Mesothelial cell of epicardium (in vitro differentiated cells): ENCODE results near the gene GMNC. TPM values are rescaled to one million over a fixed set of nuclear protein-coding genes. Genes with fewer than 3 reads are reported as not detected.

Source experiments
- DNase-seq, 2 experiments: peaks; one replicate each; pipeline ENCODE4 v3.0.0; 2021; ENCODE audit warnings: low spot score in 2 of 2; ENCODE audit not compliant: unreplicated experiment in 2 of 2
- H3K27ac Mint-ChIP-seq: 2 replicates; pipeline ENCODE4 v1.8.0; 2021; ENCODE audit warnings: mixed read lengths
- H3K27me3 Mint-ChIP-seq: 2 replicates; pipeline ENCODE4 v1.8.0; 2021; ENCODE audit warnings: low read depth, mixed read lengths
- H3K36me3 Mint-ChIP-seq: 2 replicates; pipeline ENCODE4 v1.8.0; 2021; ENCODE audit warnings: mixed read lengths
- H3K4me1 Mint-ChIP-seq: 2 replicates; pipeline ENCODE4 v1.8.0; 2021; ENCODE audit warnings: mixed read lengths
- H3K4me3 Mint-ChIP-seq: 2 replicates; pipeline ENCODE4 v1.8.0; 2021; ENCODE audit warnings: mild to moderate bottlenecking, moderate library complexity, mixed read lengths
- H3K9me3 Mint-ChIP-seq: 2 replicates; pipeline ENCODE4 v1.8.0; 2021; ENCODE audit warnings: mixed read lengths
- total RNA-seq: library from RNA; stranded (reverse); gene quantifications from 3 replicates; pipeline ENCODE4 v1.2.1, GENCODE V29; 2021
- TF ChIP-seq, protein P1 (sequence below): fragments of 200-600 bp; sonication (generic); IDR thresholded peaks from one replicate; pipeline ENCODE4 v1.5.0; 2021; ENCODE audit warnings: antibody characterized with exemption; ENCODE audit not compliant: unreplicated experiment

Gene GMNC, protein sequence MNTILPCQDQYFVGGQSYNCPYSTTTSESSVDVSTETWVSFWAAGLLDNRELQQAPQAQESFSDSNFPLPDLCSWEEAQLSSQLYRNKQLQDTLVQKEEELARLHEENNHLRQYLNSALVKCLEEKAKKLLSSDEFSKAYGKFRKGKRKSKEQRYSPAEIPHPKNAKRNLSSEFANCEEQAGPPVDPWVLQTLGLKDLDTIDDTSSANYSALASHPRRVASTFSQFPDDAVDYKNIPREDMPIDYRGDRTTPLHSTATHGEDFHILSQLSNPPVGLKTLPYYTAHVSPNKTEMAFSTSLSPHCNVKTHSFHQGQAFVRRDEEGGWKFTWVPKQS
- 0.38 to 0.60 TPM (median 0.51 TPM) in 3 replicates for total RNA-seq

DNA sequence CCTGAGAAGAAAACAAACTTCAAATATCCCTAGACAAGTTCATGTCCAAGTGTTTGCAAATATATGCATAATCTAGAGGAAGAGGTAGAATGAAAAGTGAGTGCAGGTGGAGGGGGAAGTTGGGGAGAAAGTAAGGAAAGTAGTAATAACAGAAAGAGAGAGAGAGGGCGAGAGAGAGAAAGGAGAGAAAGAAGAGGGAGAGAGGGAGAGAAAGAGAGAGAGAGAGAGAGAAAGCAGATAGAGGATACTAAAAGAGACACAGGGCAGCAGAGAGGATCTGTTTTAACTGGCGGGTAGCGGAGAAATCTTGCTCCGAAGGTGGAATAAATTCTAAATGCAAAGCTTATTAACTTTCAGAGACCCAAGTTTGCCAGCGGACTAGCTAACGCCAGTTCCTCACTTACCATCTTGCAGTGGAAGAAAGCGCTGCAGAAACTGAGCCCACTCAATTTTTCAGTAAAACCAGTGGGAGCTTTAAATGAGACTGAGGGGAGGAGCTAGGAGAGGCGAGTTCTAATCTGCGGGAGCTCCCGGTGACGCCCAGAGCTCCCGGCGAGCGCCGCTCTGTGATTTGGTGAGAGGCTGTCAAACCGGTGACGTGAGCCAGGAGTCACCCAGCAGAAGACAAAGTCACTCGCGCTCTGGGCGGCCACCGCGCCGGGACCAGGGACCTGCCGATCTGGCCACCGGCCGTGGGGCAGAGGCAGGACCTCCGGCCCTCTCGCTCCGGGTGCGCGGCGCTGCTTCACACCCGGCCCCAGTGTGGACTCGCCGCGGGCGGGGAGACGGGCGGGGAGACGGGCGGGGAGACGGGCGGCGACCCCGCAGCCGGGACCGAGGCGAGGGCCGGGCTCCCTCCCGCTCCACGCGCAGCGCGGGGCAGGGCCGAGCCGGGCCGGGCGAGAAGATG lies at the start of gene GMNC:
Gene GMNC (minus strand): TSS at position 486 of the 910 bp plus-strand sequence. CDS start 79 bp downstream, at position 407.
- H3K27ac Mint-ChIP-seq: no peak within 1 kb of the TSS
- H3K36me3 Mint-ChIP-seq: no peaks in the 10 kb centered on the region
- peaks cover 64% of the 10 kb centered on the region for H3K27me3 Mint-ChIP-seq
- H3K9me3 Mint-ChIP-seq: no peaks in the 10 kb centered on the region
- H3K4me1 Mint-ChIP-seq: peaks cover 16% of the 10 kb centered on the region
- H3K4me3 Mint-ChIP-seq: peak within 1 kb of the TSS; percentile 72
- TF ChIP-seq, protein P1, sequence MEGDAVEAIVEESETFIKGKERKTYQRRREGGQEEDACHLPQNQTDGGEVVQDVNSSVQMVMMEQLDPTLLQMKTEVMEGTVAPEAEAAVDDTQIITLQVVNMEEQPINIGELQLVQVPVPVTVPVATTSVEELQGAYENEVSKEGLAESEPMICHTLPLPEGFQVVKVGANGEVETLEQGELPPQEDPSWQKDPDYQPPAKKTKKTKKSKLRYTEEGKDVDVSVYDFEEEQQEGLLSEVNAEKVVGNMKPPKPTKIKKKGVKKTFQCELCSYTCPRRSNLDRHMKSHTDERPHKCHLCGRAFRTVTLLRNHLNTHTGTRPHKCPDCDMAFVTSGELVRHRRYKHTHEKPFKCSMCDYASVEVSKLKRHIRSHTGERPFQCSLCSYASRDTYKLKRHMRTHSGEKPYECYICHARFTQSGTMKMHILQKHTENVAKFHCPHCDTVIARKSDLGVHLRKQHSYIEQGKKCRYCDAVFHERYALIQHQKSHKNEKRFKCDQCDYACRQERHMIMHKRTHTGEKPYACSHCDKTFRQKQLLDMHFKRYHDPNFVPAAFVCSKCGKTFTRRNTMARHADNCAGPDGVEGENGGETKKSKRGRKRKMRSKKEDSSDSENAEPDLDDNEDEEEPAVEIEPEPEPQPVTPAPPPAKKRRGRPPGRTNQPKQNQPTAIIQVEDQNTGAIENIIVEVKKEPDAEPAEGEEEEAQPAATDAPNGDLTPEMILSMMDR: no peak
- peak; percentile 30 to 62 for DNase-seq

DNA sequence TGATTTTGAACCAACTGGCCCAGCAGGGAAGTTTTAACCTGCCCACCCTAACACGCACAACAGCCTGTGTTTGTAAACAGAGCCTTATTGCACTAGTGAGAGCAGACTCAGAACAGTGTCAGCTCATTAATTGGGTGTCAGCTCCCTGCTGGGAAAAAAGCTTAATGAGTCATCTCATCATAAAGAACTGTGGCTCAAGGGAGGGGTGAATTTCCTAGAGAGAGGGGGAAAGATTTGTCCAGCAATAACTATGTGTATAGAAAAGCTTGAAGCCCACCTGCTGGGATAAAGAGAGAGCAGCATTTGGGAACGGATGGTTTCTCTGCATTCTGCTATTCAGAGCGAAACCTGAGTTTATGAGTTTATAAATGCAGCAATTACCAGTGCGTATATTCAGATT lies 48.9 kb upstream of the GMNC start:
- H3K4me3 Mint-ChIP-seq: no peak overlapping the region
- peaks cover 28% of the 10 kb centered on the region for H3K27me3 Mint-ChIP-seq
- no peak overlapping the region for H3K27ac Mint-ChIP-seq
- H3K36me3 Mint-ChIP-seq: no peaks in the 10 kb centered on the region
- DNase-seq: no peak
- H3K4me1 Mint-ChIP-seq: no peaks in the 10 kb centered on the region
- peaks cover 6% of the 10 kb centered on the region for H3K9me3 Mint-ChIP-seq
- TF ChIP-seq, protein P1: no peak

DNA sequence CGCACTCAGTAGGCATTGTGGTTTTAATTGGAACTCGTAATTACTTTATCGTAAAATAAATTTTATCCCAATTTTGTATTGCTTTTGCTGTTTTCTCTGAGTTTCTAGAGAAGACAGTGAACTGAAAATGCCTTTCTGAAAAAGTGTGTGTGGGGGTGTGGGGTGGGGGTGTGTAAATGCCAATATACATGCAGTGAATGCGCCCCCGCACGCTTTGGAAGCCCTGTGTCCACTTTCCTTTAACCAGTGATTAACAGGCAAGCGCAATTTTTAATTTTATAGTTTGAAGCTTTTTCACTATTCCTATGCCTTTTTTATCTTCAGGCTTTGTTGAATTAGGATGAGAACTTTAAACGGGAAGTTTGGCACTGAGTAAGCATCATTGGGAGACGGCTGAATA lies 47.4 kb upstream of the GMNC start:
- H3K27me3 Mint-ChIP-seq: peaks cover 19% of the 10 kb centered on the region
- no peak for DNase-seq
- no peaks in the 10 kb centered on the region for H3K4me1 Mint-ChIP-seq
- TF ChIP-seq, protein P1: no peak
- no peaks in the 10 kb centered on the region for H3K36me3 Mint-ChIP-seq
- no peak overlapping the region for H3K27ac Mint-ChIP-seq
- peaks cover 13% of the 10 kb centered on the region for H3K9me3 Mint-ChIP-seq
- H3K4me3 Mint-ChIP-seq: no peak overlapping the region

DNA sequence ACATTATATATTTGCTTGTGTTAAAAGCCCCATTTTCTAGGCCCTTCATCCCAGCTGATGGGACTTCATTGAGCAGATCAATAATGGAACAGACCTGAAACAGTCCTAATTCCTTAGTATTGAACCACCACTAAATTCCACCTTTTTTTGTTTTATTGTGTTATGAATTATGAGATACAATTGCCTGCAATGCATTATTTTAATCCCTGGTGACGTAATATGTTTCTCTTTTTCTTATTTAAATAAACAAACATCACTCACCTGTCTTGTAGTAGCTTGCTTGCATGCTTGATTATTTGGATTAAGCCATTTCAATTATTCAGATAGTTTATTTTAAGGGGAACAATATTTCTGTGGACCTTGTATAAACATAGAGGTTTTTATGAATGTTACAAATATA lies 40.7 kb upstream of the GMNC start:
- Mint-ChIP-seq H3K9me3 (peaks cover 47% of the 10 kb centered on the region), H3K36me3 (no peaks in the 10 kb centered on the region), H3K27me3 (peaks cover 2% of the 10 kb centered on the region), H3K4me1 (no peaks in the 10 kb centered on the region), H3K27ac (no peak overlapping the region), H3K4me3 (no peak overlapping the region)
- DNase-seq: no peak
- TF ChIP-seq, protein P1: no peak

DNA sequence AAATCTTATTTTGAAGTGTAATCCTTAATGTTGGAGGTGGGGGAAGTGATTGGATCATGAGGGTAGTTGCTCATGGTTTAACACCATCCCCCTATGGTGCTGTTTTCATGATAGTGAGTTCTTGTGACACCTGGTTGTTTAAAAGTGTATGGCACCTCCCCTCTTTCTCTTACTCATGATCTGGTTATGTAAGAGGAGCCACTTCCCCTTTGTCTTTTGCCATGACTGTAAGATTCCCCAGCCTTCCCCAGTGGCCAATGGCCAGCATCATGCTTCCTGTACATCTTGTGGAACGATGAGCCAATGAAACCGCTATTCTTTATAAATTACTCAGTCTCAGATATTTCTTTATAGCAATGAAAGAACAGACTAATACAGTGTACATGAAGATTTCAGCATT lies 39.8 kb upstream of the GMNC start:
- Mint-ChIP-seq H3K4me1 (no peaks in the 10 kb centered on the region), H3K4me3 (no peak overlapping the region), H3K36me3 (no peaks in the 10 kb centered on the region), H3K27ac (no peak overlapping the region), H3K9me3 (peaks cover 56% of the 10 kb centered on the region), H3K27me3 (peaks cover 2% of the 10 kb centered on the region)
- TF ChIP-seq, protein P1: no peak
- no peak for DNase-seq
